ENCODE data around the gene RFX4. TPM values are rescaled to one million over a fixed set of nuclear protein-coding genes. Genes with fewer than 3 reads are reported as not detected.

RFX4 gene
- total RNA-seq, 6 donors from 2014 or later = not detected

GRCh38 chr12:106669216-106669615 is 86.4 kb downstream of the RFX4 start:
- no peaks in the 10 kb centered on the region for H3K4me1 ChIP-seq
- H3K9me3 ChIP-seq = peaks cover 0 to 3% (median 0%) of the 10 kb centered on the region in 4 donors
- WGBS, 2 donors = 55 to 57% methylated on average over 3 of the region's 3 CpGs
- no peaks in the 10 kb centered on the region for H3K27me3 ChIP-seq
- DNase-seq (no peak), ATAC-seq (ENCODE audit: low FRiP score in 2 of 2) (no peak)
- H3K27ac ChIP-seq = no peak overlapping the region
- no peak overlapping the region for H3K4me3 ChIP-seq
- TF ChIP-seq EP300 (IDR thresholded peaks at IDR 0.05) = no peak
- no peak for TF ChIP-seq CTCF (IDR thresholded peaks at IDR 0.05)
- no peak for TF ChIP-seq POLR2A (IDR thresholded peaks at IDR 0.05)
- no peak for TF ChIP-seq POLR2AphosphoS5 (IDR thresholded peaks at IDR 0.05)
- H3K36me3 ChIP-seq = no peaks in the 10 kb centered on the region

- WGBS, 2 donors = 80 to 83% methylated on average over 3 of the region's 3 CpGs
- H3K36me3 ChIP-seq = no peaks in the 10 kb centered on the region
- no peaks in the 10 kb centered on the region for H3K9me3 ChIP-seq
- ATAC-seq (ENCODE audit: low FRiP score in 2 of 2) = no peak
- no peak overlapping the region for H3K4me3 ChIP-seq
- no peak for DNase-seq
- TF ChIP-seq POLR2A (IDR thresholded peaks at IDR 0.05) (no peak), CTCF (IDR thresholded peaks at IDR 0.05) (no peak), POLR2AphosphoS5 (IDR thresholded peaks at IDR 0.05) (no peak), EP300 (IDR thresholded peaks at IDR 0.05) (no peak)
- H3K4me1 ChIP-seq = no peaks in the 10 kb centered on the region
- no peak overlapping the region for H3K27ac ChIP-seq
- H3K27me3 ChIP-seq = no peaks in the 10 kb centered on the region
Measured at GRCh38 chr12:106670131-106670530, 87.3 kb downstream of the RFX4 start.

- H3K27me3 ChIP-seq = no peaks in the 10 kb centered on the region
- ATAC-seq (ENCODE audit: low FRiP score in 2 of 2) = no peak
Measured at GRCh38 chr12:106671840-106672239, 89.0 kb downstream of the RFX4 start.

GRCh38 chr12:106672314-106673025 is 89.7 kb downstream of the RFX4 start:
- Histone ChIP-seq H3K4me1 (no peaks in the 10 kb centered on the region), H3K36me3 (no peaks in the 10 kb centered on the region), H3K27me3 (no peaks in the 10 kb centered on the region), H3K9me3 (no peaks in the 10 kb centered on the region), H3K4me3 (no peak overlapping the region), H3K27ac (no peak overlapping the region)
- no peak for DNase-seq
- TF ChIP-seq POLR2AphosphoS5 (IDR thresholded peaks at IDR 0.05) = no peak
- no peak for TF ChIP-seq POLR2A (IDR thresholded peaks at IDR 0.05)
- no peak for TF ChIP-seq CTCF (IDR thresholded peaks at IDR 0.05)
- TF ChIP-seq EP300 (IDR thresholded peaks at IDR 0.05) = no peak
- 31 to 42% methylated on average over 8 of the region's 8 CpGs for WGBS, 2 donors
- no peak for ATAC-seq (ENCODE audit: low FRiP score in 2 of 2)

More at GRCh38 chr12:106671840-106672239, 89.0 kb downstream of the RFX4 start:
- no peak for DNase-seq
- Histone ChIP-seq H3K36me3 (no peaks in the 10 kb centered on the region), H3K4me1 (no peaks in the 10 kb centered on the region), H3K27ac (no peak overlapping the region), H3K4me3 (no peak overlapping the region), H3K9me3 (no peaks in the 10 kb centered on the region)
- TF ChIP-seq EP300 (IDR thresholded peaks at IDR 0.05) = no peak
- TF ChIP-seq POLR2AphosphoS5 (IDR thresholded peaks at IDR 0.05) = no peak
- no peak for TF ChIP-seq POLR2A (IDR thresholded peaks at IDR 0.05)
- no peak for TF ChIP-seq CTCF (IDR thresholded peaks at IDR 0.05)
- 73 to 77% methylated on average over 6 of the region's 6 CpGs for WGBS, 2 donors

GRCh38 chr12:106673141-106673540 is 90.3 kb downstream of the RFX4 start:
- H3K27me3 ChIP-seq = no peaks in the 10 kb centered on the region
- WGBS, 2 donors = 35 to 55% methylated on average over 8 of the region's 8 CpGs
- H3K27ac ChIP-seq = no peak overlapping the region
- H3K36me3 ChIP-seq = no peaks in the 10 kb centered on the region
- no peaks in the 10 kb centered on the region for H3K4me1 ChIP-seq
- ATAC-seq (ENCODE audit: low FRiP score in 2 of 2) (no peak), DNase-seq (no peak)
- no peak overlapping the region for H3K4me3 ChIP-seq
- TF ChIP-seq EP300 (IDR thresholded peaks at IDR 0.05) = no peak
- no peak for TF ChIP-seq POLR2A (IDR thresholded peaks at IDR 0.05)
- no peak for TF ChIP-seq CTCF (IDR thresholded peaks at IDR 0.05)
- TF ChIP-seq POLR2AphosphoS5 (IDR thresholded peaks at IDR 0.05) = no peak
- H3K9me3 ChIP-seq = no peaks in the 10 kb centered on the region

Measured in upper lobe of left lung (tissue), 6 donors.